GM21515 (cell line): ENCODE measurements around the gene DMRTA2.
"Not testable (repeated sequence)": the region's sequence is repeated elsewhere in the genome, so short reads cannot be mapped to it uniquely, and the experiment has no call there.

ENCODE experiments used
- ATAC-seq: cut with Tn5 transposase; IDR thresholded peaks from one replicate; pipeline ENCODE4 v1.9.1; 2021; ENCODE audit not compliant: unreplicated experiment

The DMRTA2 gene

GRCh38 chr1:50393522-50394120 is 29.6 kb downstream of the DMRTA2 start:
- no peak for ATAC-seq

- ATAC-seq, result not testable (repeated sequence)
These were observed 41.7 kb downstream of the DMRTA2 start for GRCh38 chr1:50381551-50381950.

- no peak for ATAC-seq
These were observed 44.5 kb downstream of the DMRTA2 start for GRCh38 chr1:50378770-50379169.

GRCh38 chr1:50373532-50373931 is 49.7 kb downstream of the DMRTA2 start:
- ATAC-seq, result no peak

GRCh38 chr1:50371749-50372148 is 51.5 kb downstream of the DMRTA2 start:
- no peak for ATAC-seq

- no peak for ATAC-seq
These were observed 53.4 kb downstream of the DMRTA2 start for GRCh38 chr1:50369830-50370229.

- ATAC-seq, result no peak
These were observed 54.1 kb downstream of the DMRTA2 start for GRCh38 chr1:50369008-50369634.

- ATAC-seq, result peak; percentile 72
These were observed 54.9 kb downstream of the DMRTA2 start for GRCh38 chr1:50368179-50369007.
